GM12891 (cell line): ENCODE measurements around the gene CDH4.

Source experiments
- PAX5 ChIP-seq: IDR thresholded peaks from 2 replicates; pipeline ENCODE4 v1.6.1; 2011; ENCODE audit warnings: low read length, moderate library complexity, mild to moderate bottlenecking; ENCODE audit not compliant: insufficient read depth, severe bottlenecking
- POLR2A ChIP-seq: IDR thresholded peaks from 2 replicates; pipeline ENCODE4 v1.6.1; 2011; ENCODE audit warnings: low read depth, low read length, control low read depth
- POLR2AphosphoS5 ChIP-seq: IDR thresholded peaks from 2 replicates; pipeline ENCODE4 v1.6.1; 2011; ENCODE audit warnings: low read depth, low read length, control low read depth
- POU2F2 ChIP-seq: IDR thresholded peaks from 2 replicates; pipeline ENCODE4 v1.6.1; 2011; ENCODE audit warnings: low read depth, mild to moderate bottlenecking, control low read depth, low read length, moderate library complexity
- SPI1 ChIP-seq: IDR thresholded peaks from 2 replicates; pipeline ENCODE4 v1.6.1; 2011; ENCODE audit warnings: low read depth, low read length, control low read depth
- TAF1 ChIP-seq: IDR thresholded peaks from 2 replicates; pipeline ENCODE4 v1.6.1; 2011; ENCODE audit warnings: low read depth, low read length, control low read depth

- TF ChIP-seq POLR2A (no peak), SPI1 (no peak), POLR2AphosphoS5 (no peak), TAF1 (no peak), POU2F2 (no peak), PAX5 (no peak)
These were observed 197.1 kb downstream of the CDH4 start for GRCh38 chr20:61449057-61449609.
